ENCODE measurements around the gene OTOG. TPM values are rescaled to one million over a fixed set of nuclear protein-coding genes. Genes with fewer than 3 reads are reported as not detected.

The OTOG gene
- polyA plus RNA-seq, 1 experiment: not detected

- no peak overlapping the region for H3K4me3 ChIP-seq (ENCODE audit: low read depth, low read length)
- H3K36me3 ChIP-seq (ENCODE audit: control insufficient read depth, insufficient read depth, low read length): no peaks in the 10 kb centered on the region
- no peaks in the 10 kb centered on the region; the same call in 1 of the 2 replicates for H3K27me3 ChIP-seq (ENCODE audit: control insufficient read depth, insufficient read depth, low read length)
- CTCF ChIA-PET: interaction anchor here (0.5 to 2.5 kb wide), 2 partner anchors 127 to 512 kb away, joined by 3 to 8 read pairs; no protein-coding TSS in a partner anchor
- TF ChIP-seq CTCF (IDR thresholded peaks at IDR 0.05; ENCODE audit: insufficient read depth, low read depth, low read length): no peak
- DNase-seq (ENCODE audit: low read depth): no peak
- POLR2A ChIA-PET: no interaction called here
Measured at GRCh38 chr11:17603056-17603825, 56.2 kb downstream of the OTOG start.

GRCh38 chr11:17604201-17604914, 57.3 kb downstream of the OTOG start:
- DNase-seq (ENCODE audit: low read depth): no peak
- ChIA-PET CTCF (interaction anchor here (1.4 kb wide), 1 partner anchor 130 kb away, joined by 3 read pairs; the partner anchor contains the start of gene KCNC1), POLR2A (no interaction called here)
- H3K4me3 ChIP-seq (ENCODE audit: low read depth, low read length): no peak overlapping the region
- no peaks in the 10 kb centered on the region for H3K36me3 ChIP-seq (ENCODE audit: control insufficient read depth, insufficient read depth, low read length)
- no peaks in the 10 kb centered on the region; the same call in 1 of the 2 replicates for H3K27me3 ChIP-seq (ENCODE audit: control insufficient read depth, insufficient read depth, low read length)
- TF ChIP-seq CTCF (IDR thresholded peaks at IDR 0.05; ENCODE audit: insufficient read depth, low read depth, low read length): no peak

GRCh38 chr11:17604915-17605233, 57.8 kb downstream of the OTOG start:
- no peak for TF ChIP-seq CTCF (IDR thresholded peaks at IDR 0.05; ENCODE audit: insufficient read depth, low read depth, low read length)
- no peak overlapping the region for H3K4me3 ChIP-seq (ENCODE audit: low read depth, low read length)
- ChIA-PET POLR2A (no interaction called here), CTCF (interaction anchor here (0.8 to 1.4 kb wide), 3 partner anchors 8 to 130 kb away, joined by 3 to 4 read pairs (median 3); partner anchors contain the start of gene KCNC1)
- DNase-seq (ENCODE audit: low read depth): no peak
- H3K36me3 ChIP-seq (ENCODE audit: control insufficient read depth, insufficient read depth, low read length): no peaks in the 10 kb centered on the region
- H3K27me3 ChIP-seq (ENCODE audit: control insufficient read depth, insufficient read depth, low read length): no peaks in the 10 kb centered on the region; the same call in 1 of the 2 replicates

GRCh38 chr11:17605651-17606122, 58.6 kb downstream of the OTOG start:
- Histone ChIP-seq H3K36me3 (ENCODE audit: control insufficient read depth, insufficient read depth, low read length) (no peaks in the 10 kb centered on the region), H3K4me3 (ENCODE audit: low read depth, low read length) (no peak overlapping the region), H3K27me3 (ENCODE audit: control insufficient read depth, insufficient read depth, low read length) (no peaks in the 10 kb centered on the region; the same call in 1 of the 2 replicates)
- ChIA-PET CTCF (interaction anchor here (0.8 to 1.4 kb wide), 3 partner anchors 9 to 129 kb away, joined by 3 to 4 read pairs (median 3); partner anchors contain the start of gene KCNC1), POLR2A (no interaction called here)
- DNase-seq (ENCODE audit: low read depth): no peak
- no peak for TF ChIP-seq CTCF (IDR thresholded peaks at IDR 0.05; ENCODE audit: insufficient read depth, low read depth, low read length)
